A549 (cell line): Measurements from ENCODE around the gene STK33. TPM values are rescaled to one million over a fixed set of nuclear protein-coding genes. Genes with fewer than 3 reads are reported as not detected.
"Not testable (repeated sequence)": the region's sequence is repeated elsewhere in the genome, so short reads cannot be mapped to it uniquely, and the experiment has no call there.

Source experiments
- ATAC-seq, 2 experiments: fragments of 200-7000 bp in 1 of 2; fragments of >200 bp in 1 of 2; cut with Nextera tagmentation in 1 of 2; cut with Tn5 transposase in 1 of 2; 3 replicates each; pipeline versions ENCODE4 v1.8.0 to v1.9.1; 2018 to 2020; ENCODE audit warnings: mild to moderate bottlenecking in 1 of 2, moderate library complexity in 1 of 2
- CTCF ChIA-PET: fragments of 300-600 bp; sonication (Branson Sonifier 250); formaldehyde crosslinking; extraction: SDS; loops from one replicate; lab custom pipeline; 2021; ENCODE audit warnings: antibody characterized with exemption, inconsistent platforms; lab: Yijun Ruan, JAX
- POLR2A ChIA-PET: fragments of 350-600 bp; formaldehyde crosslinking; extraction: SDS; loops from one replicate; lab custom pipeline; 2021; ENCODE audit warnings: antibody characterized with exemption, inconsistent platforms; lab: Yijun Ruan, JAX
- DNase-seq, 2 experiments: peaks; one replicate each; pipeline versions ENCODE4 v3.0.0 to v3.0.0-alpha.2; 2011 to 2016; ENCODE audit warnings: low read depth in 1 of 2, low spot score in 1 of 2
- FAIRE-seq: peaks from 2 replicates; lab custom pipeline; 2011; peaks lifted over from hg19 to GRCh38; lab: Jason Lieb, UNC
- H3K27ac ChIP-seq, 2 experiments: fragments of >200 bp; sonication (Bioruptor Twin); formaldehyde crosslinking; 3 replicates each; pipeline ENCODE4 v1.5.1; 2016 to 2017
- H3K4me1 ChIP-seq: fragments of >200 bp; sonication (Bioruptor Twin); formaldehyde crosslinking; 3 replicates; pipeline ENCODE4 v1.6.1; 2016
- H3K4me2 ChIP-seq: fragments of >200 bp; sonication (Bioruptor Twin); formaldehyde crosslinking; 3 replicates; pipeline ENCODE4 v1.6.1; 2016
- H3K4me3 ChIP-seq: fragments of >200 bp; sonication (Bioruptor Twin); formaldehyde crosslinking; 3 replicates; pipeline ENCODE4 v1.5.1; 2016
- H3K9me3 ChIP-seq: fragments of >200 bp; sonication (Bioruptor Twin); formaldehyde crosslinking; 3 replicates; pipeline ENCODE4 v1.6.1; 2016
- CEBPB ChIP-seq, 2 experiments: fragments of >200 bp in 1 of 2; sonication (Bioruptor Twin) in 1 of 2; formaldehyde crosslinking in 1 of 2; IDR thresholded peaks; 2 replicates each; pipeline ENCODE4 v1.6.1; 2012 to 2016
- CHD4 ChIP-seq: fragments of 200-600 bp; sonication (generic); IDR thresholded peaks from 2 replicates; pipeline ENCODE4 v1.6.1; 2016; ENCODE audit warnings: antibody characterized with exemption, mild to moderate bottlenecking, borderline replicate concordance
- EP300 ChIP-seq, 2 experiments: fragments of >200 bp; sonication (Bioruptor Twin); formaldehyde crosslinking; IDR thresholded peaks; 2 replicates in 1 of 2; 3 replicates in 1 of 2; pipeline ENCODE4 v1.6.1; 2016 to 2017
- FOSB ChIP-seq: fragments of 250-450 bp; sonication (Bioruptor Pico); IDR thresholded peaks from 2 replicates; pipeline ENCODE4 v1.5.0; 2020; ENCODE audit warnings: mild to moderate bottlenecking, moderate library complexity
- GATA3 ChIP-seq: IDR thresholded peaks from 2 replicates; pipeline ENCODE4 v1.6.1; 2012; ENCODE audit warnings: borderline replicate concordance
- JUN ChIP-seq, 2 experiments: fragments of >200 bp; sonication (Bioruptor Twin); formaldehyde crosslinking; IDR thresholded peaks; 2 replicates in 1 of 2; 3 replicates in 1 of 2; pipeline ENCODE4 v1.6.1; 2016 to 2017
- PHF8 ChIP-seq: fragments of 200-600 bp; sonication (generic); IDR thresholded peaks from 2 replicates; pipeline ENCODE4 v1.6.1; 2016; ENCODE audit warnings: low read depth, mild to moderate bottlenecking, antibody characterized with exemption, moderate library complexity, borderline replicate concordance
- POLR2A ChIP-seq: IDR thresholded peaks from 2 replicates; pipeline ENCODE4 v1.6.1; 2012; ENCODE audit warnings: mild to moderate bottlenecking, low read length
- POLR2AphosphoS2 ChIP-seq: conservative IDR thresholded peaks from 2 replicates; pipeline ENCODE4 v1.6.1; 2012; ENCODE audit warnings: low read length, improper control_type of control experiment, inconsistent platforms
- TFCP2L1 ChIP-seq: fragments of 250-450 bp; sonication (Bioruptor Pico); IDR thresholded peaks from 2 replicates; pipeline ENCODE4 v1.5.0; 2021; ENCODE audit warnings: mild to moderate bottlenecking
- ZC3H11A ChIP-seq: fragments of 450-650 bp; IDR thresholded peaks from 2 replicates; pipeline ENCODE4 v1.6.1; 2014; ENCODE audit warnings: antibody characterized with exemption, mild to moderate bottlenecking
- ZFP36 ChIP-seq: fragments of 450-650 bp; IDR thresholded peaks from 2 replicates; pipeline ENCODE4 v1.6.1; 2014; ENCODE audit warnings: borderline replicate concordance; ENCODE audit not compliant: partially characterized antibody
- ZSCAN20 ChIP-seq: fragments of 250-450 bp; sonication (Bioruptor Pico); IDR thresholded peaks from 2 replicates; pipeline ENCODE4 v1.8.0; 2022; ENCODE audit warnings: mild to moderate bottlenecking, moderate library complexity
- WGBS: methylation state at CpG from one replicate; pipeline ENCODE4 v1.1.6; 2017; ENCODE audit errors: missing lambda C conversion rate; 5-methylcytosine and 5-hydroxymethylcytosine counted together
- polyA plus RNA-seq, 4 experiments: library from polyadenylated mRNA; depleted of rRNA in 3 of 4; stranded (reverse); fragments of >200 nt; fragmentation: RNase III in 1 of 4; extraction: RNeasy Plus Mini Kit Qiagen cat#74134 plus additional on column Dnase treatment in 1 of 4; gene quantifications; 2 replicates in 3 of 4; 3 replicates in 1 of 4; pipeline ENCODE4 v1.2.3, GENCODE V29; 2011 to 2017
- TF ChIP-seq, protein P1 (sequence below): IDR thresholded peaks from 2 replicates; pipeline ENCODE4 v1.6.1; 2012
- TF ChIP-seq, protein P2 (sequence below): fragments of 150-350 bp; IDR thresholded peaks from 2 replicates; pipeline ENCODE4 v1.6.1; 2014; ENCODE audit warnings: low read depth, mild to moderate bottlenecking, low read length
- TF ChIP-seq, protein P3 (sequence below): fragments of 250-450 bp; sonication (Bioruptor Pico); IDR thresholded peaks from 2 replicates; pipeline ENCODE4 v1.5.0; 2021; ENCODE audit warnings: mild to moderate bottlenecking, moderate library complexity, borderline replicate concordance
- TF ChIP-seq, protein P4 (sequence below): fragments of >200 bp; sonication (Bioruptor Twin); formaldehyde crosslinking; IDR thresholded peaks from 3 replicates; pipeline ENCODE4 v1.5.1; 2016

STK33 gene
- polyA plus RNA-seq, 2 of the 4 experiments (the other 2 are of a cell fraction), result 5.2 to 5.8 TPM

DNA sequence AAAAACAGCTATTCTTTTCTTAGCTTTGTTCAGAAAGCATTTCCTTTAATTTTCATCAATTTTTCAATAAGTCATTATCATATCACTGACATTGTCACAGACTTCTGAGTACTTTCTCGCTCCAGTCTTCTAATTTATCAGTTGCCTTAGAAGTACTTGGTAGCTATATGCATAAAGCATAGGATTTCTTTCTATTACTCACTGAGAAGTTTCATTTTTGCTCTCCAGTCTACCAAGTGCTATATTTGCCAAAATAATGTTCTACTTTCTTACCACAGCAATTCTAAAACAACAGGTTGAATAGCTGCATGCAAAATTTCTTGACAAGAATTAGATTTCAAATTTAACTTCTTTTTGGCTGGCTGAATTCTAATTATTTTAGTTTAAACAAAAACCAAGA is 116.3 kb downstream of the STK33 start:
- Histone ChIP-seq H3K4me1 (no peaks in the 10 kb centered on the region), H3K9me3 (no peaks in the 10 kb centered on the region), H3K4me3 (no peak overlapping the region), H3K4me2 (no peak overlapping the region), H3K27ac (no peak overlapping the region)
- DNase-seq (no peak), ATAC-seq (no peak), FAIRE-seq (no peak)
- ChIA-PET CTCF (no interaction called here), POLR2A (no interaction called here)
- TF ChIP-seq CHD4, result no peak
- 60% methylated on average over 1 of the region's 1 CpG for WGBS

DNA sequence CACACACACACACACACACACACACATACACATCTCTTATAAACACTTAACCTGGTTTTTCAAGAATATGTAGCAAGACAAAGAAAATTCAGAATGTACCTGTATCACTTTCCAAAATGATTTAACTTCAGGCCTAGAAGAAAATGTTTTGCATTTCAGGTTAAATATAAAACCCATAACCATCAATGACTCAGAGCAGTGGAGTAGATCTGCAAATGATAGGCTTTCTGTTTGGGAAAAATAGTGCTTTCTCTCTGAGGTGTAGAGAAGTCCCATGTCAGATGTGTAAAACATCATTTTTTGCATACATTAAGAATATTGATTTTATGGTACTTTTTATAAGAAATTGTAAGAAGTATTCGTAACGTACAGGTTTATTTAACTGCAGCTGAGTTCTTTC is 116.9 kb downstream of the STK33 start:
- Histone ChIP-seq H3K9me3 (no peaks in the 10 kb centered on the region), H3K4me2 (no peak overlapping the region), H3K4me3 (no peak overlapping the region), H3K4me1 (no peaks in the 10 kb centered on the region), H3K27ac (no peak overlapping the region)
- TF ChIP-seq TFCP2L1 (no peak), GATA3 (no peak), POLR2A (no peak), ZSCAN20 (CRISPR knock-in tag) (no peak), JUN (IDR thresholded peaks at IDR 0.05) (no peak), CEBPB (IDR thresholded peaks at IDR 0.05) (no peak), ZFP36 (no peak)
- TF ChIP-seq, protein P1, sequence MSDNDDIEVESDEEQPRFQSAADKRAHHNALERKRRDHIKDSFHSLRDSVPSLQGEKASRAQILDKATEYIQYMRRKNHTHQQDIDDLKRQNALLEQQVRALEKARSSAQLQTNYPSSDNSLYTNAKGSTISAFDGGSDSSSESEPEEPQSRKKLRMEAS, result no peak
- TF ChIP-seq, protein P2, sequence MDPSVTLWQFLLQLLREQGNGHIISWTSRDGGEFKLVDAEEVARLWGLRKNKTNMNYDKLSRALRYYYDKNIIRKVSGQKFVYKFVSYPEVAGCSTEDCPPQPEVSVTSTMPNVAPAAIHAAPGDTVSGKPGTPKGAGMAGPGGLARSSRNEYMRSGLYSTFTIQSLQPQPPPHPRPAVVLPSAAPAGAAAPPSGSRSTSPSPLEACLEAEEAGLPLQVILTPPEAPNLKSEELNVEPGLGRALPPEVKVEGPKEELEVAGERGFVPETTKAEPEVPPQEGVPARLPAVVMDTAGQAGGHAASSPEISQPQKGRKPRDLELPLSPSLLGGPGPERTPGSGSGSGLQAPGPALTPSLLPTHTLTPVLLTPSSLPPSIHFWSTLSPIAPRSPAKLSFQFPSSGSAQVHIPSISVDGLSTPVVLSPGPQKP, result no peak
- DNase-seq, result no peak
- ATAC-seq, result no peak
- CTCF ChIA-PET, result no interaction called here
- POLR2A ChIA-PET, result no interaction called here
- no peak for FAIRE-seq
- WGBS, result 71% methylated on average over 2 of the region's 2 CpGs

DNA sequence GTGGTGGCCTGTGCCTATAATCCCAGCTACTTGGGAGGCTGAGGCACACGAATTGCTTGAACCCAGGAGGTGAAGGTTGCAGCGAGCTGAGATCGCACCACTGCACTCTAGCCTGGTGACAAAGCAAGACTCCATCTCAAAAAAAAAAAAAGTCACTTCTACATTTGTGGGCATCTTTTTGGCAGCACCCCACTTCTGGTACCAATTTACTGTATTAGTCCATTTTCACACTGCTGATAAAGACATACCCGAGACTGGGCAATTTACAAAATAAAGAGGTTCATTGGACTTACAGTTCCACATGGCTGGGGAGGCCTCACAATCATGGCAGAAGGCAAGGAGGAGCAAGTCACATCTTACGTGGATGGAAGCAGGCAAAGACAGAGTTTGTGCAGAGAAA is 126.2 kb downstream of the STK33 start:
- H3K4me1 ChIP-seq, CTCF ChIA-PET, ATAC-seq, POLR2A ChIA-PET, H3K27ac ChIP-seq, FAIRE-seq, H3K4me2 ChIP-seq, DNase-seq, H3K4me3 ChIP-seq: not testable (repeated sequence)
- 34% methylated on average over 5 of the region's 5 CpGs for WGBS
- H3K9me3 ChIP-seq, result peaks cover 14% of the 10 kb centered on the region

DNA sequence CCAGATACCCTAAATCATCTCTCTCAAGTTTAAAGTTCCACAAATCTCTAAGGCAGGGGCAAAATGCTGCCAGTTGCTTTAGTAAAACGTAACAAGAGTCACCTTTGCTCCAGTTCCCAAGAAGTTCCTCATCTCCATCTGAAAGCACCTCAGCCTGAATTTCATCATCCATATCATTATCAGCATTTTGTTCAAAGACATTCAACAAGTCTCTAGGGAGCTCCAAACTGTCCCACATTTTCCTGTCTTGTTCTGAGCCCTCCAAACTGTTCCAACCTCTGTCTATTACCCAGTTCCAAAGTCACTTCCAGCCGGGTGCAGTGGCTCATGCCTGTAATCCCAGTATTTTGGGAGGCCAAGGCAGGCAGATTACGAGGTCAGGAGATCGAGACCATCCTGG is 126.7 kb downstream of the STK33 start:
- H3K4me2 ChIP-seq, CTCF ChIA-PET: not testable (repeated sequence)

DNA sequence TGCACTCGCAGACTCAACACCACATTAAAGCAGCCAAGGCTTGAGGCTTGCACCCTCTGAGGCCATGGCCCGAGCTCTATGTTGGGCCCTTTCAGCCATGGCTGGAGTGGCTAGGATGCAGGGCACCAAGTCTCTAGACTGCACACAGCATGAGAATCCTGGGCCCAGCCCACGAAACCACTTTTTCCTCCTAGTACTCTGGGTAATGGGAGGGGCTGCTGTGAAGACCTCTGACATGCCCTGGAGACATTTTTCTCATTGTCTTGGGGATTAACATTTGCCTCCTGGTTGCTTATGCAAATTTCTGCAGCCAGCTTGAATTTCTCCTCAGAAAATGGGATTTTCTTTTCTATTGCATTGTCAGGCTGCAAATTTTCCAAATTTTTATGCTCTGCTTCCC is 127.1 kb downstream of the STK33 start:
- POLR2A ChIA-PET, H3K27ac ChIP-seq, FAIRE-seq, ATAC-seq, H3K4me1 ChIP-seq, DNase-seq, CTCF ChIA-PET, H3K4me2 ChIP-seq, H3K4me3 ChIP-seq: not testable (repeated sequence)
- 43% methylated on average over 3 of the region's 3 CpGs for WGBS
- peaks cover 14% of the 10 kb centered on the region for H3K9me3 ChIP-seq

More for the DNA sequence above, 126.7 kb downstream of the STK33 start:
- POLR2A ChIA-PET, FAIRE-seq, DNase-seq, ATAC-seq, H3K27ac ChIP-seq, H3K4me1 ChIP-seq, H3K4me3 ChIP-seq: not testable (repeated sequence)
- 10% methylated on average over 3 of the region's 4 CpGs for WGBS
- peaks cover 14% of the 10 kb centered on the region for H3K9me3 ChIP-seq

DNA sequence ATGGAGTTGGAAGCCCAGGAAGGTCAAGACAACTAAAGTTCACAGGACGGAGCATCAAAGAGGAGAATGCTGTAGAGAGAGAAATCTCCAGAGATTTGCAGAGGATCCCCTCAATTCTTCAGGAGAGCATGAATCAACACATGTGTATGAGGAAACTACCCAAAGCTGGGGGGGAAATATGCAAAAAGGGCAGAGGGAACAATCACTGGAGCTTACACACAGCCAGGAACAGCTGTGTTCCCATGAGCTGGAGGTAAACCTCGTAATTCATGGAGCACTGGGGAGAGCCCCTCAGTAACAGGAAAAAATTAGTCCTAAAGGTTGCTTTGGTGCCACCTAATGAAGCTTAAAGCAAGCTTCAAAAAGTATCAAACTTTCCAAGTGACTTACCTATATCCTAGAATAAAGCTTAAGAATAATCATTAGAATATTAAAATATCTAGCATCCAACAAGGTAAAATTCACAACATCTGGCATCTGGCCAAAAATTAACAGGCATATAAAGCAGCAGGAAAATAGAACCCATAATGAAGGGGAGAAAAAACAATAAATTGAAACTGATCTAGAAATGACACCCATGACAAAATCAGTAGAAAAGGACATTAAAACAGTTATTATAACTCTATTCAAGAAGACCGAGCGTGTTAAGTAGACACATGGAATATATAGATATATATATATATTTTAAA is 134.2 kb downstream of the STK33 start:
- no peak overlapping the region for H3K27ac ChIP-seq
- no peak overlapping the region for H3K4me2 ChIP-seq
- CTCF ChIA-PET, result interaction anchor here (0.9 to 1.7 kb wide), 2 partner anchors 10 to 14 kb away, joined by 3 read pairs; no protein-coding TSS in a partner anchor
- DNase-seq, result no peak
- ATAC-seq, result no peak
- 62% methylated on average over 4 of the region's 4 CpGs for WGBS
- H3K4me1 ChIP-seq, result no peaks in the 10 kb centered on the region
- TF ChIP-seq PHF8 (no peak), GATA3 (no peak), POLR2AphosphoS2 (no peak), ZC3H11A (no peak), POLR2A (no peak), TFCP2L1 (no peak), EP300 (IDR thresholded peaks at IDR 0.05) (no peak), FOSB (CRISPR knock-in tag) (no peak), ZSCAN20 (CRISPR knock-in tag) (no peak)
- TF ChIP-seq, protein P3, sequence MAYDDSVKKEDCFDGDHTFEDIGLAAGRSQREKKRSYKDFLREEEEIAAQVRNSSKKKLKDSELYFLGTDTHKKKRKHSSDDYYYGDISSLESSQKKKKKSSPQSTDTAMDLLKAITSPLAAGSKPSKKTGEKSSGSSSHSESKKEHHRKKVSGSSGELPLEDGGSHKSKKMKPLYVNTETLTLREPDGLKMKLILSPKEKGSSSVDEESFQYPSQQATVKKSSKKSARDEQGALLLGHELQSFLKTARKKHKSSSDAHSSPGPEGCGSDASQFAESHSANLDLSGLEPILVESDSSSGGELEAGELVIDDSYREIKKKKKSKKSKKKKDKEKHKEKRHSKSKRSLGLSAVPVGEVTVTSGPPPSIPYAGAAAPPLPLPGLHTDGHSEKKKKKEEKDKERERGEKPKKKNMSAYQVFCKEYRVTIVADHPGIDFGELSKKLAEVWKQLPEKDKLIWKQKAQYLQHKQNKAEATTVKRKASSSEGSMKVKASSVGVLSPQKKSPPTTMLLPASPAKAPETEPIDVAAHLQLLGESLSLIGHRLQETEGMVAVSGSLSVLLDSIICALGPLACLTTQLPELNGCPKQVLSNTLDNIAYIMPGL (CRISPR knock-in tag), result no peak
- TF ChIP-seq, protein P4, sequence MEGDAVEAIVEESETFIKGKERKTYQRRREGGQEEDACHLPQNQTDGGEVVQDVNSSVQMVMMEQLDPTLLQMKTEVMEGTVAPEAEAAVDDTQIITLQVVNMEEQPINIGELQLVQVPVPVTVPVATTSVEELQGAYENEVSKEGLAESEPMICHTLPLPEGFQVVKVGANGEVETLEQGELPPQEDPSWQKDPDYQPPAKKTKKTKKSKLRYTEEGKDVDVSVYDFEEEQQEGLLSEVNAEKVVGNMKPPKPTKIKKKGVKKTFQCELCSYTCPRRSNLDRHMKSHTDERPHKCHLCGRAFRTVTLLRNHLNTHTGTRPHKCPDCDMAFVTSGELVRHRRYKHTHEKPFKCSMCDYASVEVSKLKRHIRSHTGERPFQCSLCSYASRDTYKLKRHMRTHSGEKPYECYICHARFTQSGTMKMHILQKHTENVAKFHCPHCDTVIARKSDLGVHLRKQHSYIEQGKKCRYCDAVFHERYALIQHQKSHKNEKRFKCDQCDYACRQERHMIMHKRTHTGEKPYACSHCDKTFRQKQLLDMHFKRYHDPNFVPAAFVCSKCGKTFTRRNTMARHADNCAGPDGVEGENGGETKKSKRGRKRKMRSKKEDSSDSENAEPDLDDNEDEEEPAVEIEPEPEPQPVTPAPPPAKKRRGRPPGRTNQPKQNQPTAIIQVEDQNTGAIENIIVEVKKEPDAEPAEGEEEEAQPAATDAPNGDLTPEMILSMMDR, result no peak
- POLR2A ChIA-PET, result no interaction called here
- no peak overlapping the region for H3K4me3 ChIP-seq
- no peak for FAIRE-seq
- no peaks in the 10 kb centered on the region for H3K9me3 ChIP-seq
